DMS153 (cell line): Measurements from ENCODE around the gene PDE6H.

ENCODE experiments used
- DNase-seq: peaks from one replicate; lab custom pipeline; 2025; lab: John Stamatoyannopoulos, UW

The PDE6H gene

GRCh38 chr12:15001733-15002382, 29.0 kb downstream of the PDE6H start:
- no peak for DNase-seq

- no peak for DNase-seq
These were observed 31.6 kb downstream of the PDE6H start for GRCh38 chr12:15004421-15004820.

- no peak for DNase-seq
These were observed 32.2 kb downstream of the PDE6H start for GRCh38 chr12:15005064-15005463.

GRCh38 chr12:15007551-15007950, 34.7 kb downstream of the PDE6H start:
- no peak for DNase-seq

- no peak for DNase-seq
These were observed 38.3 kb downstream of the PDE6H start for GRCh38 chr12:15011162-15011561.

GRCh38 chr12:15013634-15014179, 40.9 kb downstream of the PDE6H start:
- DNase-seq: no peak

- no peak for DNase-seq
These were observed 41.9 kb downstream of the PDE6H start for GRCh38 chr12:15014708-15015107.

- no peak for DNase-seq
These were observed 42.3 kb downstream of the PDE6H start for GRCh38 chr12:15015121-15015520.

GRCh38 chr12:15020156-15020555, 47.3 kb downstream of the PDE6H start:
- no peak for DNase-seq
